ENCODE data around the gene ZFYVE28. TPM values are rescaled to one million over a fixed set of nuclear protein-coding genes. Genes with fewer than 3 reads are reported as not detected.
"Not testable (repeated sequence)": the region's sequence is repeated elsewhere in the genome, so short reads cannot be mapped to it uniquely, and the experiment has no call there.

The ZFYVE28 gene
- total RNA-seq, 1 donor from 2014 or later, result 5.9 TPM

GRCh38 chr4:2231082-2231481, 187.4 kb downstream of the ZFYVE28 start:
- no peak for ATAC-seq (ENCODE audit: low read depth)

GRCh38 chr4:2226261-2226660, 192.2 kb downstream of the ZFYVE28 start:
- ChIA-PET CTCF (no interaction called here), POLR2A (no interaction called here)
- H3K36me3 Mint-ChIP-seq (ENCODE audit: low read depth), result peaks cover 36% of the 10 kb centered on the region
- no peak overlapping the region for H3K4me3 Mint-ChIP-seq
- no peak for DNase-seq
- intact Hi-C loops (cut with micrococcal nuclease), result no loop called here
- no peak for TF ChIP-seq CTCF (IDR thresholded peaks at IDR 0.05)
- H3K27me3 Mint-ChIP-seq, result no peaks in the 10 kb centered on the region
- H3K9me3 Mint-ChIP-seq, result no peaks in the 10 kb centered on the region
- no peaks in the 10 kb centered on the region for H3K4me1 Mint-ChIP-seq
- no peak overlapping the region for H3K27ac Mint-ChIP-seq
- no peak for ATAC-seq (ENCODE audit: low read depth)

More at GRCh38 chr4:2231082-2231481, 187.4 kb downstream of the ZFYVE28 start:
- ChIA-PET POLR2A (no interaction called here), CTCF (interaction anchor here (1.0 to 1.5 kb wide), 2 partner anchors 11 kb away, joined by 3 to 6 read pairs; partner anchors contain the start of genes HAUS3 and POLN)
- H3K9me3 Mint-ChIP-seq, result no peaks in the 10 kb centered on the region
- H3K4me3 Mint-ChIP-seq, result no peak overlapping the region
- H3K36me3 Mint-ChIP-seq (ENCODE audit: low read depth), result peaks cover 60% of the 10 kb centered on the region
- DNase-seq, result no peak
- H3K4me1 Mint-ChIP-seq, result peaks cover 2% of the 10 kb centered on the region
- H3K27me3 Mint-ChIP-seq, result no peaks in the 10 kb centered on the region
- intact Hi-C loops (cut with micrococcal nuclease), result no loop called here
- no peak for TF ChIP-seq CTCF (IDR thresholded peaks at IDR 0.05)
- H3K27ac Mint-ChIP-seq, result no peak overlapping the region

GRCh38 chr4:2222838-2223237, 195.6 kb downstream of the ZFYVE28 start:
- ATAC-seq (ENCODE audit: low read depth), result no peak
- Mint-ChIP-seq H3K27ac (no peak overlapping the region), H3K36me3 (ENCODE audit: low read depth) (peaks cover 27% of the 10 kb centered on the region), H3K27me3 (no peaks in the 10 kb centered on the region), H3K9me3 (no peaks in the 10 kb centered on the region), H3K4me3 (no peak overlapping the region), H3K4me1 (peaks cover 4% of the 10 kb centered on the region)
- DNase-seq, result no peak
- CTCF ChIA-PET, result no interaction called here
- intact Hi-C loops (cut with micrococcal nuclease), result loop anchor here (5.0 kb wide), 2 partner anchors 314 to 814 kb away; partner anchors contain the start of gene FAM193A
- TF ChIP-seq CTCF (IDR thresholded peaks at IDR 0.05), result no peak
- POLR2A ChIA-PET, result no interaction called here

- intact Hi-C loops (cut with micrococcal nuclease), result loop anchor here (2.0 to 5.0 kb wide), 3 partner anchors 21 to 816 kb away; partner anchors contain the start of genes FAM193A, HAUS3 and POLN
- POLR2A ChIA-PET, result not testable (repeated sequence)
These were observed 197.1 kb downstream of the ZFYVE28 start for GRCh38 chr4:2221378-2221777.

GRCh38 chr4:2220016-2220630, 198.3 kb downstream of the ZFYVE28 start:
- CTCF ChIA-PET, result interaction anchor here (0.6 to 3.3 kb wide), 27 partner anchors 10 to 599 kb away, joined by 3 to 39 read pairs (median 4); partner anchors contain the start of genes CFAP99, HAUS3, POLN and RNF4
- H3K36me3 Mint-ChIP-seq (ENCODE audit: low read depth), result peaks cover 10% of the 10 kb centered on the region
- ATAC-seq (ENCODE audit: low read depth) (peak; percentile 97), DNase-seq (peak; percentile 62)
- POLR2A ChIA-PET, result interaction anchor here (0.8 to 1.0 kb wide), 2 partner anchors 19 to 249 kb away, joined by 3 read pairs; partner anchors contain the start of gene RNF4
- no peak overlapping the region for H3K4me3 Mint-ChIP-seq
- H3K9me3 Mint-ChIP-seq, result no peaks in the 10 kb centered on the region
- intact Hi-C loops (cut with micrococcal nuclease), result loop anchor here (1.0 to 5.0 kb wide), 6 partner anchors 23 to 817 kb away; partner anchors contain the start of genes FAM193A, HAUS3 and POLN
- H3K27ac Mint-ChIP-seq, result no peak overlapping the region
- no peaks in the 10 kb centered on the region for H3K27me3 Mint-ChIP-seq
- TF ChIP-seq CTCF (IDR thresholded peaks at IDR 0.05), result peak; percentile 94
- peaks cover 4% of the 10 kb centered on the region for H3K4me1 Mint-ChIP-seq

More at GRCh38 chr4:2221378-2221777, 197.1 kb downstream of the ZFYVE28 start:
- ATAC-seq (ENCODE audit: low read depth); H3K4me3 Mint-ChIP-seq; H3K27ac Mint-ChIP-seq; H3K27me3 Mint-ChIP-seq; H3K9me3 Mint-ChIP-seq; H3K4me1 Mint-ChIP-seq; DNase-seq: not testable (repeated sequence)
- peaks cover 15% of the 10 kb centered on the region for H3K36me3 Mint-ChIP-seq (ENCODE audit: low read depth)
- CTCF ChIA-PET, result interaction anchor here (1.8 to 3.3 kb wide), 5 partner anchors 133 to 394 kb away, joined by 6 to 39 read pairs (median 15); no protein-coding TSS in a partner anchor

Other genes with a start within 250 kb of the ZFYVE28 start
- 17.9 and 19.0 TPM in 2 replicates for gene HAUS3, start 176.5 kb downstream of the ZFYVE28 start, total RNA-seq
- gene POLN, start 176.5 kb downstream of the ZFYVE28 start, total RNA-seq, result 1.4 and 1.7 TPM in 2 replicates
- 28.7 and 36.7 TPM in 2 replicates for gene MXD4, start 156.5 kb downstream of the ZFYVE28 start, total RNA-seq
- not detected in 2 replicates for gene CFAP99, start 310 bp upstream of the ZFYVE28 start, total RNA-seq
- 93.5 and 93.6 TPM in 2 replicates for gene RNF4, start 50.5 kb upstream of the ZFYVE28 start, total RNA-seq
- gene FAM193A, start 118.0 kb upstream of the ZFYVE28 start, total RNA-seq, result 40.0 and 42.8 TPM in 2 replicates

Data from activated B cell treated with CpG ODN at 0.5 μM for 24 hours (primary cell).